A673 (cell line): Measurements from ENCODE around the gene ST6GALNAC3.

Experiments used
- CTCF ChIP-seq: fragments of 300-800, 200-600 bp; sonication (generic); conservative IDR thresholded peaks from 2 replicates; pipeline ENCODE4 v1.5.1; 2017; ENCODE audit warnings: low read depth, mild to moderate bottlenecking, antibody characterized with exemption, low read length, moderate library complexity, mixed read lengths
- EZH2 ChIP-seq: fragments of 200-600 bp; sonication (generic); IDR thresholded peaks from 2 replicates; pipeline ENCODE4 v1.6.1; 2017; ENCODE audit warnings: borderline replicate concordance, low read depth, mild to moderate bottlenecking, mixed read lengths, antibody characterized with exemption, low read length; ENCODE audit not compliant: poor library complexity, severe bottlenecking

- no peak for TF ChIP-seq CTCF
- no peak for TF ChIP-seq EZH2
These were observed 407.1 kb downstream of the ST6GALNAC3 start for GRCh38 chr1:76481672-76482071.
